Measurements from ENCODE around the gene PRCC. TPM values are rescaled to one million over a fixed set of nuclear protein-coding genes. Genes with fewer than 3 reads are reported as not detected.

The PRCC gene
- total and polyA plus RNA-seq, 2 of the 13 experiments (the other 11 are each of a cell fraction or from before 2014, with no cell fraction given) = 24.2 to 40.5 TPM

DNA sequence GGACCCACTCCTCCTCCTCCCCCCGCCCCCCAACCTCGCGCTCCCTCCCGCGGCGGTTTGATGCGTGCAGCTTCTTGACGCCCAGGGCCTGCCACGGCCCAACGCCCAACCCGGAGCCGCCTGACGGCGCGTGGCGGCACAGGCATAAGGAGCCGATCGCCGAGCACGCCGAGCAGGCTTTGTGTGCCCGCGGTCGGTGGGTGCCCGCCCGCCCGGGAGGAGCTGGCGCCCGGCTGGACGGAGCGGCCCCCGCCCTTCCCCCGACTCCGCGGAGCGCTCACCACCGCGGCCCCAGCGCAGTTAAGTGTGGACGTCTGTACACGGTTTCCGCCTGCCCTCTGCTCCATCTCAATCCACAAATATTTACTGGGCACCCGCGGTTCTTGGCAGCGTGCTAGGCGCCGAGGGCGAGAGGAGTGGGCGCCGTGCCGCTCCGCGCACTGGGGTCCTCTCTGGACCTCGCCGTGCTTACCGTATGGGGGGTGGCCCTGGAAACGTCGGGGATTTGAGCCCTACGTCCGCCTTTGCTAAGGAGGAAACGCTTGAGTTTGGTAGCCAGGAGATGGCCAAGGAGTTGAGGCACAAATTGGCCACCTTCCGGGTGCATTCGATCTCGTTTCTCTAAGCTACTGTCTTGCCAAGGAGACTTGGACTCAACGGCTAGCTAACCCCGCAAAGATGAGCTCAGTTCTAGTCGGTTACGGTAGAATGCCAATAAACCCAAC is 15.4 kb upstream of the PRCC start (continued):
- TF ChIP-seq, protein P1, sequence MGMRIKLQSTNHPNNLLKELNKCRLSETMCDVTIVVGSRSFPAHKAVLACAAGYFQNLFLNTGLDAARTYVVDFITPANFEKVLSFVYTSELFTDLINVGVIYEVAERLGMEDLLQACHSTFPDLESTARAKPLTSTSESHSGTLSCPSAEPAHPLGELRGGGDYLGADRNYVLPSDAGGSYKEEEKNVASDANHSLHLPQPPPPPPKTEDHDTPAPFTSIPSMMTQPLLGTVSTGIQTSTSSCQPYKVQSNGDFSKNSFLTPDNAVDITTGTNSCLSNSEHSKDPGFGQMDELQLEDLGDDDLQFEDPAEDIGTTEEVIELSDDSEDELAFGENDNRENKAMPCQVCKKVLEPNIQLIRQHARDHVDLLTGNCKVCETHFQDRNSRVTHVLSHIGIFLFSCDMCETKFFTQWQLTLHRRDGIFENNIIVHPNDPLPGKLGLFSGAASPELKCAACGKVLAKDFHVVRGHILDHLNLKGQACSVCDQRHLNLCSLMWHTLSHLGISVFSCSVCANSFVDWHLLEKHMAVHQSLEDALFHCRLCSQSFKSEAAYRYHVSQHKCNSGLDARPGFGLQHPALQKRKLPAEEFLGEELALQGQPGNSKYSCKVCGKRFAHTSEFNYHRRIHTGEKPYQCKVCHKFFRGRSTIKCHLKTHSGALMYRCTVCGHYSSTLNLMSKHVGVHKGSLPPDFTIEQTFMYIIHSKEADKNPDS (CRISPR knock-in tag; IDR thresholded peaks at IDR 0.05) = 0 out of 2 replicates have a peak, but pooled peaks have one; percentile 55
- TF ChIP-seq, protein P2, sequence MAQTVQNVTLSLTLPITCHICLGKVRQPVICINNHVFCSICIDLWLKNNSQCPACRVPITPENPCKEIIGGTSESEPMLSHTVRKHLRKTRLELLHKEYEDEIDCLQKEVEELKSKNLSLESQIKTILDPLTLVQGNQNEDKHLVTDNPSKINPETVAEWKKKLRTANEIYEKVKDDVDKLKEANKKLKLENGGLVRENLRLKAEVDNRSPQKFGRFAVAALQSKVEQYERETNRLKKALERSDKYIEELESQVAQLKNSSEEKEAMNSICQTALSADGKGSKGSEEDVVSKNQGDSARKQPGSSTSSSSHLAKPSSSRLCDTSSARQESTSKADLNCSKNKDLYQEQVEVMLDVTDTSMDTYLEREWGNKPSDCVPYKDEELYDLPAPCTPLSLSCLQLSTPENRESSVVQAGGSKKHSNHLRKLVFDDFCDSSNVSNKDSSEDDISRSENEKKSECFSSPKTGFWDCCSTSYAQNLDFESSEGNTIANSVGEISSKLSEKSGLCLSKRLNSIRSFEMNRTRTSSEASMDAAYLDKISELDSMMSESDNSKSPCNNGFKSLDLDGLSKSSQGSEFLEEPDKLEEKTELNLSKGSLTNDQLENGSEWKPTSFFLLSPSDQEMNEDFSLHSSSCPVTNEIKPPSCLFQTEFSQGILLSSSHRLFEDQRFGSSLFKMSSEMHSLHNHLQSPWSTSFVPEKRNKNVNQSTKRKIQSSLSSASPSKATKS (CRISPR knock-in tag; IDR thresholded peaks at IDR 0.05) = no peak
- TF ChIP-seq BORCS8-MEF2B (CRISPR knock-in tag; IDR thresholded peaks at IDR 0.05) = no peak
- TF ChIP-seq, protein P3, sequence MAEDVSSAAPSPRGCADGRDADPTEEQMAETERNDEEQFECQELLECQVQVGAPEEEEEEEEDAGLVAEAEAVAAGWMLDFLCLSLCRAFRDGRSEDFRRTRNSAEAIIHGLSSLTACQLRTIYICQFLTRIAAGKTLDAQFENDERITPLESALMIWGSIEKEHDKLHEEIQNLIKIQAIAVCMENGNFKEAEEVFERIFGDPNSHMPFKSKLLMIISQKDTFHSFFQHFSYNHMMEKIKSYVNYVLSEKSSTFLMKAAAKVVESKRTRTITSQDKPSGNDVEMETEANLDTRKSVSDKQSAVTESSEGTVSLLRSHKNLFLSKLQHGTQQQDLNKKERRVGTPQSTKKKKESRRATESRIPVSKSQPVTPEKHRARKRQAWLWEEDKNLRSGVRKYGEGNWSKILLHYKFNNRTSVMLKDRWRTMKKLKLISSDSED (CRISPR knock-in tag; IDR thresholded peaks at IDR 0.05) = no peak
- peak; percentile 81 for TF ChIP-seq REL (CRISPR knock-in tag; conservative IDR thresholded peaks at IDR 0.05)
- TF ChIP-seq ZNF605 (CRISPR knock-in tag; IDR thresholded peaks at IDR 0.05) = no peak
- TF ChIP-seq, protein P4, sequence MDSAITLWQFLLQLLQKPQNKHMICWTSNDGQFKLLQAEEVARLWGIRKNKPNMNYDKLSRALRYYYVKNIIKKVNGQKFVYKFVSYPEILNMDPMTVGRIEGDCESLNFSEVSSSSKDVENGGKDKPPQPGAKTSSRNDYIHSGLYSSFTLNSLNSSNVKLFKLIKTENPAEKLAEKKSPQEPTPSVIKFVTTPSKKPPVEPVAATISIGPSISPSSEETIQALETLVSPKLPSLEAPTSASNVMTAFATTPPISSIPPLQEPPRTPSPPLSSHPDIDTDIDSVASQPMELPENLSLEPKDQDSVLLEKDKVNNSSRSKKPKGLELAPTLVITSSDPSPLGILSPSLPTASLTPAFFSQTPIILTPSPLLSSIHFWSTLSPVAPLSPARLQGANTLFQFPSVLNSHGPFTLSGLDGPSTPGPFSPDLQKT (CRISPR knock-in tag; IDR thresholded peaks at IDR 0.05; ENCODE audit: borderline replicate concordance) = 0 out of 2 replicates have a peak, but pooled peaks have one; percentile 45
- peak; percentile 36; the same call in 1 of the 2 replicates for TF ChIP-seq ZNF816 (CRISPR knock-in tag; IDR thresholded peaks at IDR 0.05; ENCODE audit: borderline replicate concordance)
- peak; percentile 35; the same call in 1 of the 2 replicates for TF ChIP-seq ZNF562 (CRISPR knock-in tag; IDR thresholded peaks at IDR 0.05; ENCODE audit: borderline replicate concordance)
- no peak for TF ChIP-seq ARID2 (CRISPR knock-in tag; IDR thresholded peaks at IDR 0.05; ENCODE audit: borderline replicate concordance)
- peak; percentile 87 for TF ChIP-seq NFYC (CRISPR knock-in tag; IDR thresholded peaks at IDR 0.05)
- TF ChIP-seq PRPF4 (IDR thresholded peaks at IDR 0.05; ENCODE audit: low read depth, low read length, poor library complexity, severe bottlenecking) = no peak
- TF ChIP-seq MIER2 (CRISPR knock-in tag; IDR thresholded peaks at IDR 0.05) = 0 out of 2 replicates have a peak, but pooled peaks have one; percentile 38
- TF ChIP-seq, protein P5, sequence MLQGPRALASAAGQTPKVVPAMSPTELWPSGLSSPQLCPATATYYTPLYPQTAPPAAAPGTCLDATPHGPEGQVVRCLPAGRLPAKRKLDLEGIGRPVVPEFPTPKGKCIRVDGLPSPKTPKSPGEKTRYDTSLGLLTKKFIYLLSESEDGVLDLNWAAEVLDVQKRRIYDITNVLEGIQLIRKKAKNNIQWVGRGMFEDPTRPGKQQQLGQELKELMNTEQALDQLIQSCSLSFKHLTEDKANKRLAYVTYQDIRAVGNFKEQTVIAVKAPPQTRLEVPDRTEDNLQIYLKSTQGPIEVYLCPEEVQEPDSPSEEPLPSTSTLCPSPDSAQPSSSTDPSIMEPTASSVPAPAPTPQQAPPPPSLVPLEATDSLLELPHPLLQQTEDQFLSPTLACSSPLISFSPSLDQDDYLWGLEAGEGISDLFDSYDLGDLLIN (CRISPR knock-in tag; IDR thresholded peaks at IDR 0.05; ENCODE audit: borderline replicate concordance) = 0 out of 2 replicates have a peak, but pooled peaks have one; percentile 62
- 0 out of 2 replicates have a peak, but pooled peaks have one; percentile 24 for TF ChIP-seq TGIF2 (CRISPR knock-in tag; IDR thresholded peaks at IDR 0.05)
- TF ChIP-seq, protein P6, sequence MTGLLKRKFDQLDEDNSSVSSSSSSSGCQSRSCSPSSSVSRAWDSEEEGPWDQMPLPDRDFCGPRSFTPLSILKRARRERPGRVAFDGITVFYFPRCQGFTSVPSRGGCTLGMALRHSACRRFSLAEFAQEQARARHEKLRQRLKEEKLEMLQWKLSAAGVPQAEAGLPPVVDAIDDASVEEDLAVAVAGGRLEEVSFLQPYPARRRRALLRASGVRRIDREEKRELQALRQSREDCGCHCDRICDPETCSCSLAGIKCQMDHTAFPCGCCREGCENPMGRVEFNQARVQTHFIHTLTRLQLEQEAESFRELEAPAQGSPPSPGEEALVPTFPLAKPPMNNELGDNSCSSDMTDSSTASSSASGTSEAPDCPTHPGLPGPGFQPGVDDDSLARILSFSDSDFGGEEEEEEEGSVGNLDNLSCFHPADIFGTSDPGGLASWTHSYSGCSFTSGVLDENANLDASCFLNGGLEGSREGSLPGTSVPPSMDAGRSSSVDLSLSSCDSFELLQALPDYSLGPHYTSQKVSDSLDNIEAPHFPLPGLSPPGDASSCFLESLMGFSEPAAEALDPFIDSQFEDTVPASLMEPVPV (CRISPR knock-in tag; IDR thresholded peaks at IDR 0.05) = no peak
- TF ChIP-seq TBX3 (IDR thresholded peaks at IDR 0.05; ENCODE audit: borderline replicate concordance) = no peak
